Measurements from ENCODE around the gene CFAP100.

DNA sequence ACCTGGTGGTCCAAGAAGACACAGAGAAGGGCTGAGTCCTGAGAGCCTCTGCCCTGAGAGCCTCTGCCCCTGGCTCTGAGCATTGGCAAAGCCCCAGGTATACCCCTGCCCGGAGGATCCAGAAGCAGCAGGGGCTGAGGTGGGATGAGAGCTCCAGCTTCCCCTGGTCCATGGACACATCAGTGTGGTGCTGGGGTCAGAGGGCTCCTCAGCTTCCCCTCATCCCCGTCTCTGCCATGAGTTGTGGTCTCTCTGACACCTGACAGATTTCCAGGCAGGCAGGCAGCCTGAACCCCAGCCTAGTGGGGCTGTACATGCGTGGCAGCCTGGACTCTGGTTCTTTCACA, 34.0 kb upstream of the CFAP100 start:
- TF ChIP-seq POLR2A (IDR thresholded peaks at IDR 0.05): no peak
- TF ChIP-seq, protein P1, sequence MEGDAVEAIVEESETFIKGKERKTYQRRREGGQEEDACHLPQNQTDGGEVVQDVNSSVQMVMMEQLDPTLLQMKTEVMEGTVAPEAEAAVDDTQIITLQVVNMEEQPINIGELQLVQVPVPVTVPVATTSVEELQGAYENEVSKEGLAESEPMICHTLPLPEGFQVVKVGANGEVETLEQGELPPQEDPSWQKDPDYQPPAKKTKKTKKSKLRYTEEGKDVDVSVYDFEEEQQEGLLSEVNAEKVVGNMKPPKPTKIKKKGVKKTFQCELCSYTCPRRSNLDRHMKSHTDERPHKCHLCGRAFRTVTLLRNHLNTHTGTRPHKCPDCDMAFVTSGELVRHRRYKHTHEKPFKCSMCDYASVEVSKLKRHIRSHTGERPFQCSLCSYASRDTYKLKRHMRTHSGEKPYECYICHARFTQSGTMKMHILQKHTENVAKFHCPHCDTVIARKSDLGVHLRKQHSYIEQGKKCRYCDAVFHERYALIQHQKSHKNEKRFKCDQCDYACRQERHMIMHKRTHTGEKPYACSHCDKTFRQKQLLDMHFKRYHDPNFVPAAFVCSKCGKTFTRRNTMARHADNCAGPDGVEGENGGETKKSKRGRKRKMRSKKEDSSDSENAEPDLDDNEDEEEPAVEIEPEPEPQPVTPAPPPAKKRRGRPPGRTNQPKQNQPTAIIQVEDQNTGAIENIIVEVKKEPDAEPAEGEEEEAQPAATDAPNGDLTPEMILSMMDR (IDR thresholded peaks at IDR 0.05): no peak
